K562 (cell line): ENCODE data around the gene ODF4.

Source experiments
- BRCA1 ChIP-seq, 2 experiments: fragments of 450-650 bp in 1 of 2; sonication (generic) in 1 of 2; formaldehyde crosslinking in 1 of 2; IDR thresholded peaks; 2 replicates each; pipeline versions ENCODE4 v1.5.0 to v1.6.1; 2017 to 2020; ENCODE audit warnings: mild to moderate bottlenecking in 1 of 2, missing genetic modification reagents in 1 of 2
- CEBPB ChIP-seq: fragments of 450-650 bp; IDR thresholded peaks from 2 replicates; pipeline ENCODE4 v1.6.1; 2016; ENCODE audit warnings: missing genetic modification characterization, missing compliant biosample characterization
- CHD2 ChIP-seq: IDR thresholded peaks from 2 replicates; pipeline ENCODE4 v1.6.1; 2011; ENCODE audit warnings: low read depth, low read length
- GTF2F1 ChIP-seq: IDR thresholded peaks from 2 replicates; pipeline ENCODE4 v1.6.1; 2011; ENCODE audit warnings: low read depth, low read length, improper control_type of control experiment
- HNRNPUL1 ChIP-seq: fragments of 200-400 bp; formaldehyde crosslinking; IDR thresholded peaks from 2 replicates; pipeline ENCODE4 v1.6.1; 2017; ENCODE audit warnings: low read length
- IFI16 ChIP-seq: fragments of 250-450 bp; sonication (Bioruptor Pico); IDR thresholded peaks from 2 replicates; pipeline ENCODE4 v2.1.2; 2022; ENCODE audit warnings: mild to moderate bottlenecking, inconsistent platforms
- MAZ ChIP-seq, 2 experiments: fragments of 450-650 bp in 1 of 2; sonication (generic) in 1 of 2; formaldehyde crosslinking; IDR thresholded peaks in 1 of 2; conservative IDR thresholded peaks in 1 of 2; 2 replicates each; pipeline versions ENCODE4 v1.4.0 to v1.5.0; 2020; ENCODE audit warnings: mild to moderate bottlenecking in 1 of 2, missing genetic modification reagents in 1 of 2
- MYBL2 ChIP-seq, 2 experiments: fragments of 450-650 bp in 1 of 2; sonication (generic) in 1 of 2; formaldehyde crosslinking in 1 of 2; IDR thresholded peaks; 2 replicates each; pipeline versions ENCODE4 v1.6.1 to v1.8.1; 2017 to 2022; ENCODE audit warnings: borderline replicate concordance in 1 of 2, inconsistent platforms in 1 of 2, low read depth in 1 of 2, mild to moderate bottlenecking in 1 of 2, missing genetic modification reagents in 1 of 2, moderate library complexity in 1 of 2
- SMAD1 ChIP-seq: fragments of 150-350 bp; IDR thresholded peaks from 2 replicates; pipeline ENCODE4 v1.6.1; 2014; ENCODE audit warnings: low read length, low read depth; ENCODE audit not compliant: partially characterized antibody
- SMARCB1 ChIP-seq: IDR thresholded peaks from 2 replicates; pipeline ENCODE4 v1.6.1; 2011; ENCODE audit warnings: improper control_type of control experiment, low read depth; ENCODE audit not compliant: insufficient read length
- SRSF3 ChIP-seq: fragments of 200-400 bp; formaldehyde crosslinking; IDR thresholded peaks from 2 replicates; pipeline ENCODE4 v1.6.1; 2016; ENCODE audit warnings: mild to moderate bottlenecking, low read length, moderate library complexity; ENCODE audit not compliant: insufficient read depth
- TF ChIP-seq, protein P1 (sequence below), 3 experiments: IDR thresholded peaks in 2 of 3; conservative IDR thresholded peaks in 1 of 3; 2 replicates each; pipeline ENCODE4 v1.5.1; 2011 to 2012; ENCODE audit warnings: low read length in 3 of 3, mild to moderate bottlenecking in 3 of 3, control low read depth in 2 of 3, improper control_type of control experiment in 1 of 3, inconsistent platforms in 1 of 3, low read depth in 1 of 3, mixed read lengths in 1 of 3, moderate library complexity in 1 of 3; ENCODE audit not compliant: insufficient read depth in 2 of 3

GRCh38 chr17:8312726-8313600 lies 26.7 kb upstream of the ODF4 start:
- TF ChIP-seq, protein P1, sequence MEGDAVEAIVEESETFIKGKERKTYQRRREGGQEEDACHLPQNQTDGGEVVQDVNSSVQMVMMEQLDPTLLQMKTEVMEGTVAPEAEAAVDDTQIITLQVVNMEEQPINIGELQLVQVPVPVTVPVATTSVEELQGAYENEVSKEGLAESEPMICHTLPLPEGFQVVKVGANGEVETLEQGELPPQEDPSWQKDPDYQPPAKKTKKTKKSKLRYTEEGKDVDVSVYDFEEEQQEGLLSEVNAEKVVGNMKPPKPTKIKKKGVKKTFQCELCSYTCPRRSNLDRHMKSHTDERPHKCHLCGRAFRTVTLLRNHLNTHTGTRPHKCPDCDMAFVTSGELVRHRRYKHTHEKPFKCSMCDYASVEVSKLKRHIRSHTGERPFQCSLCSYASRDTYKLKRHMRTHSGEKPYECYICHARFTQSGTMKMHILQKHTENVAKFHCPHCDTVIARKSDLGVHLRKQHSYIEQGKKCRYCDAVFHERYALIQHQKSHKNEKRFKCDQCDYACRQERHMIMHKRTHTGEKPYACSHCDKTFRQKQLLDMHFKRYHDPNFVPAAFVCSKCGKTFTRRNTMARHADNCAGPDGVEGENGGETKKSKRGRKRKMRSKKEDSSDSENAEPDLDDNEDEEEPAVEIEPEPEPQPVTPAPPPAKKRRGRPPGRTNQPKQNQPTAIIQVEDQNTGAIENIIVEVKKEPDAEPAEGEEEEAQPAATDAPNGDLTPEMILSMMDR (IDR thresholded peaks at IDR 0.05 in 2 of 3, conservative IDR thresholded peaks at IDR 0.05 in 1 of 3; ENCODE audit: insufficient read depth in 2 of 3, low read depth in 1 of 3, low read length in 3 of 3): no peak
- TF ChIP-seq SMARCB1 (no peak), CHD2 (no peak), SRSF3 (no peak), GTF2F1 (no peak), MAZ (CRISPR knock-in tag; conservative IDR thresholded peaks at IDR 0.05 in 1 of 2, IDR thresholded peaks at IDR 0.05 in 1 of 2) (no peak), BRCA1 (IDR thresholded peaks at IDR 0.05) (no peak), BRCA1 (CRISPR knock-in tag; IDR thresholded peaks at IDR 0.05) (no peak), IFI16 (CRISPR knock-in tag) (no peak), HNRNPUL1 (no peak), SMAD1 (no peak), MYBL2 (IDR thresholded peaks at IDR 0.05; ENCODE audit: low read depth) (no peak), MYBL2 (CRISPR knock-in tag; IDR thresholded peaks at IDR 0.05; ENCODE audit: borderline replicate concordance) (no peak), CEBPB (tag) (no peak)
